ENCODE measurements around the gene C3orf38. TPM values are rescaled to one million over a fixed set of nuclear protein-coding genes. Genes with fewer than 3 reads are reported as not detected.
"Not testable (repeated sequence)": the region's sequence is repeated elsewhere in the genome, so short reads cannot be mapped to it uniquely, and the experiment has no call there.

The C3orf38 gene
- total RNA-seq, 1 experiment from 2014 or later = 38.8 TPM

DNA sequence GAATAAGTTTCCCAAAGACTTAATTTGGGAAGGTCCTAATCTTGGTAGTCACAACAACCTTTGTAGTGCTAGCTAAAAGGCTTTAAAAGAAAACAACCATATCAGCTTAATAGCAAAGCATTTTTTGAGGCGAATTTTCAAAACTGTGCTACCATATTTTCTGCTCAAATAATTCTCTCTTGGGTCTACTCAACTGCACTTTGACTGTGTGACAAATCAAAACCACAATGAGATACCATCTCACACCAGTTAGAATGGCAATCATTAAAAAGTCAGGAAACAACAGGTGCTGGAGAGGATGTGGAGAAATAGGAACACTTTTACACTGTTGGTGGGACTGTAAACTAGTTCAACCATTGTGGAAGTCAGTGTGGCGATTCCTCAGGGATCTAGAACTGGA, 31.2 kb upstream of the C3orf38 start:
- not testable (repeated sequence) for H3K9ac ChIP-seq (ENCODE audit: low read length); H3K27me3 ChIP-seq (ENCODE audit: low read length); H2AFZ ChIP-seq (ENCODE audit: low read length); H3K9me3 ChIP-seq (ENCODE audit: low read length); H3K4me1 ChIP-seq (ENCODE audit: low read length); H3K4me2 ChIP-seq (ENCODE audit: low read depth, low read length, poor library complexity, severe bottlenecking); H3K4me3 ChIP-seq (ENCODE audit: low read length); H4K20me1 ChIP-seq (ENCODE audit: insufficient read depth, low read depth, low read length); H3K27ac ChIP-seq (ENCODE audit: low read length); DNase-seq; H3K9me2 ChIP-seq (replicated peaks; ENCODE audit: insufficient read depth, low read length)
- H3K79me2 ChIP-seq (ENCODE audit: low read length) = peaks cover 88% of the 10 kb centered on the region
- H3K36me3 ChIP-seq (ENCODE audit: insufficient read depth, low read length) = peaks cover 21% of the 10 kb centered on the region

DNA sequence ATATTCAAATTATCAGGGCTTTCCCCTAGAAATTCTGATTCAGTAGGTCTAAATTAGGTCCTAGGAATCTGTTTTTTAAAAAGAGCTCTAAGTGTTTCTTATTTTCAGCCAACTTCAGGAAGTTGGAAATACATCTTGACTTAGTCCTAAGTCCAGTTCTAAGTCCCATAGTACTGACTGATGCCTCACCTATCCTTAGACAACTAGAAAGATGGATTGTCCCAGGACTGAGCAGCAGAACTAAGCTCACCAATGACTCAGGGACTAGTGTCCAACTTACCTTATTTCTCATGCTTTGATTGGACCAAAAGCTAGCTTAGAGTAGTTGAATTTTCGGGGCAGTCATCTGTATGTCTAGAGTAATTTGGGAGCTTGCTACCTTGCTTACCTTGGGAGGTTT, 26.2 kb upstream of the C3orf38 start:
- no peak for DNase-seq
- H3K4me3 ChIP-seq (ENCODE audit: low read length) = no peak overlapping the region
- H3K36me3 ChIP-seq (ENCODE audit: insufficient read depth, low read length) = peaks cover under 1% of the 10 kb centered on the region
- peaks cover 76% of the 10 kb centered on the region for H3K79me2 ChIP-seq (ENCODE audit: low read length)
- H4K20me1 ChIP-seq (ENCODE audit: insufficient read depth, low read depth, low read length) = no peaks in the 10 kb centered on the region
- no peak overlapping the region for H3K27ac ChIP-seq (ENCODE audit: low read length)
- H3K9me2 ChIP-seq (replicated peaks; ENCODE audit: insufficient read depth, low read length) = no peaks in the 10 kb centered on the region
- no peaks in the 10 kb centered on the region for H3K9me3 ChIP-seq (ENCODE audit: low read length)
- no peak overlapping the region for H2AFZ ChIP-seq (ENCODE audit: low read length)
- no peak overlapping the region for H3K9ac ChIP-seq (ENCODE audit: low read length)
- H3K4me1 ChIP-seq (ENCODE audit: low read length) = no peaks in the 10 kb centered on the region
- no peaks in the 10 kb centered on the region for H3K27me3 ChIP-seq (ENCODE audit: low read length)
- no peak overlapping the region for H3K4me2 ChIP-seq (ENCODE audit: low read depth, low read length, poor library complexity, severe bottlenecking)

DNA sequence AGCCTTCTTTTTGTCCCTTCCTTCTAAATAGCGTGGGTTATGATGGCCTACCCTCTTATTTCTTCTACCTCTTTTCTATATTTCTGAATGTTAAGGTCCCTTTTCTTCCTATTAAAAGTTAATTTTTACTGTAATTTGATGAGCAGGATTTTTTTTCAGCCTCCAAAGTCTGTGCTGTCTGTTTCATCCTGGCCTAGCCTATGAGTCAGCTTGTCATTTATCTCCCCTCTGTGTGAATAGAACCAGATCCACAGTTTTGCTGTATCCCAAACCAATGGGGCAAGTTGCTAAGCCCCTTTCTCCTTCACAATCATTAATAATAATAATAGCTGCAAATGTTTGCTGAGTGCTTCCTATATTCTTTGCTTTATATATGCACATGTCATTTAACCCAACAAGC, 18.1 kb upstream of the C3orf38 start:
- H3K36me3 ChIP-seq (ENCODE audit: insufficient read depth, low read length) = peaks cover 26% of the 10 kb centered on the region; the same call in 1 of the 2 replicates
- no peak overlapping the region for H2AFZ ChIP-seq (ENCODE audit: low read length)
- H3K27ac ChIP-seq (ENCODE audit: low read length) = no peak overlapping the region
- no peak overlapping the region for H3K9ac ChIP-seq (ENCODE audit: low read length)
- no peaks in the 10 kb centered on the region for H3K9me2 ChIP-seq (replicated peaks; ENCODE audit: insufficient read depth, low read length)
- peaks cover 8% of the 10 kb centered on the region; the same call in 1 of the 2 replicates for H3K4me1 ChIP-seq (ENCODE audit: low read length)
- DNase-seq = no peak
- H3K4me3 ChIP-seq (ENCODE audit: low read length) = no peak overlapping the region
- H3K4me2 ChIP-seq (ENCODE audit: low read depth, low read length, poor library complexity, severe bottlenecking) = no peak overlapping the region
- no peaks in the 10 kb centered on the region for H4K20me1 ChIP-seq (ENCODE audit: insufficient read depth, low read depth, low read length)
- no peaks in the 10 kb centered on the region for H3K9me3 ChIP-seq (ENCODE audit: low read length)
- no peaks in the 10 kb centered on the region for H3K27me3 ChIP-seq (ENCODE audit: low read length)
- H3K79me2 ChIP-seq (ENCODE audit: low read length) = peaks cover 68% of the 10 kb centered on the region

DNA sequence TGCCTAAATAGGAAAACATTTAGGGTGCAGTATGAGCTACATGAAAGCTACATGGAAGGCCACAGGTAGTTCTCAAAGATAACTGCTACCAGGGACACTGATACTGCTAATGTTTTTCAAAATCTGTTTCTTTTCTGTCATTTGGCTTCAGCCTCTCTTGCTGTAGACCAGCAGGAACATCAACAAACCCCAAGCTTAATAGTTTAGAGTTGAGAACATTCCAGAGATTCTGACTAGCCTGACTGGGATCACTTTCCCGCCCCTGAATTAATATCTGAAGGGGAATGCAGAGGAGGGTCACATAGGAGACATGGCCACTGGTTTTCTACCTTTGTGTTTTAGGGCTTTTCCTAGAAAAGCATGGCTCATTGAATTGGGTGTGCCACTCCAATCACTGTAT, 16.9 kb upstream of the C3orf38 start:
- no peak overlapping the region for H2AFZ ChIP-seq (ENCODE audit: low read length)
- no peak overlapping the region for H3K27ac ChIP-seq (ENCODE audit: low read length)
- no peaks in the 10 kb centered on the region for H4K20me1 ChIP-seq (ENCODE audit: insufficient read depth, low read depth, low read length)
- H3K27me3 ChIP-seq (ENCODE audit: low read length) = no peaks in the 10 kb centered on the region
- H3K9me2 ChIP-seq (replicated peaks; ENCODE audit: insufficient read depth, low read length) = no peaks in the 10 kb centered on the region
- no peak overlapping the region for H3K4me3 ChIP-seq (ENCODE audit: low read length)
- peaks cover 32% of the 10 kb centered on the region; the same call in 1 of the 2 replicates for H3K36me3 ChIP-seq (ENCODE audit: insufficient read depth, low read length)
- H3K9ac ChIP-seq (ENCODE audit: low read length) = no peak overlapping the region
- H3K9me3 ChIP-seq (ENCODE audit: low read length) = no peaks in the 10 kb centered on the region
- H3K79me2 ChIP-seq (ENCODE audit: low read length) = peaks cover 58% of the 10 kb centered on the region
- H3K4me2 ChIP-seq (ENCODE audit: low read depth, low read length, poor library complexity, severe bottlenecking) = no peak overlapping the region
- peaks cover 8% of the 10 kb centered on the region; the same call in 1 of the 2 replicates for H3K4me1 ChIP-seq (ENCODE audit: low read length)
- DNase-seq = no peak

DNA sequence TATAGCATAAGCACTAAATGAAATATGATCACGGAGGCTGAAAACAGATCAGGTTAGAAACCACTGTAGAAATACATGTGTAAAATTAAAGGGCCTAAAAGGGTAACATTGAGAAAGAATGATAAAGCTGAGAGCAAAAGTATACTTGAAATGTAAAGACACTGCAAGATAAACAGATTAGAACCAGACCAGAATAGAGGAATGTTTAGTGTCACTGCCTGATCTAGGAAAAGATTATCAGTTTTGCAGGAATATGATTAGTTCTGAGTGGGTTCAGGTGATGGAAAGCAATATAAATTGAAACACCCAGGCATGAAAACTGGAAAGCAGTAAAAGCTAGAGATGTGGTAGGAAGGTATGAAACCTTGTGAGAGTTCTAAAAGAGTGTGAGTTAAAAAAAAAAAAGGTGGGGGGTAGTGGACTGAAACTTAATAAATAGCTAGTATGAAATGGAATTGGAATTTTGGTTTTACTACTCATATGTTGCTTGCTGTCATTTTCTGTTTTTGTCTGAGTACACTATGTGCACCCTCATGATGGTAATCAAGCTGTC, 16.0 kb upstream of the C3orf38 start:
- Histone ChIP-seq H3K9me3 (ENCODE audit: low read length) (no peaks in the 10 kb centered on the region), H3K27ac (ENCODE audit: low read length) (no peak overlapping the region), H3K36me3 (ENCODE audit: insufficient read depth, low read length) (peaks cover 36% of the 10 kb centered on the region; the same call in 1 of the 2 replicates), H3K9me2 (replicated peaks; ENCODE audit: insufficient read depth, low read length) (no peaks in the 10 kb centered on the region), H4K20me1 (ENCODE audit: insufficient read depth, low read depth, low read length) (no peaks in the 10 kb centered on the region), H3K4me1 (ENCODE audit: low read length) (peaks cover 8% of the 10 kb centered on the region; the same call in 1 of the 2 replicates), H3K79me2 (ENCODE audit: low read length) (peaks cover 54% of the 10 kb centered on the region), H3K9ac (ENCODE audit: low read length) (no peak overlapping the region), H3K27me3 (ENCODE audit: low read length) (no peaks in the 10 kb centered on the region), H3K4me3 (ENCODE audit: low read length) (no peak overlapping the region), H3K4me2 (ENCODE audit: low read depth, low read length, poor library complexity, severe bottlenecking) (no peak overlapping the region), H2AFZ (ENCODE audit: low read length) (no peak overlapping the region)
- no peak for DNase-seq

DNA sequence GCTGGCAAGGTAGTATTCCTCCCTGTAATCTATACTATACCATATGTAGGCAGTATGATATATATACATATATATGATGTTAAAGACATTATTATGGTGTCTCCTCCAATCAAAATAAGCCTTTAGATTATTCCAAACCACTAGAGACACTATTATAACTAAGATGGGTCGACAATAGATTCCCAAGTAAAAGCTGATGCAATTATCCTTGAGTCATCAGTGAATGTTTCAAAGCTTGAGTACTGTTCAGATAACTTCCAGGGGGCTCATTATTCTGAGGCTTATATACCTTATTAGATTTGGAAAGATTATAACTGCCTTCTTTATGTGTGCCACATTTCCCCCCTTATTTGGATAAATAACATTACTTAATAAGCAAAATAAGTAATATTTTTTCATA, 11.9 kb upstream of the C3orf38 start:
- no peaks in the 10 kb centered on the region; the same call in 1 of the 2 replicates for H3K4me1 ChIP-seq (ENCODE audit: low read length)
- H3K4me3 ChIP-seq (ENCODE audit: low read length) = no peak overlapping the region
- H3K9ac ChIP-seq (ENCODE audit: low read length) = no peak overlapping the region
- H3K4me2 ChIP-seq (ENCODE audit: low read depth, low read length, poor library complexity, severe bottlenecking) = no peak overlapping the region
- no peaks in the 10 kb centered on the region for H3K9me3 ChIP-seq (ENCODE audit: low read length)
- H3K9me2 ChIP-seq (replicated peaks; ENCODE audit: insufficient read depth, low read length) = no peaks in the 10 kb centered on the region
- H4K20me1 ChIP-seq (ENCODE audit: insufficient read depth, low read depth, low read length) = no peaks in the 10 kb centered on the region
- no peaks in the 10 kb centered on the region for H3K27me3 ChIP-seq (ENCODE audit: low read length)
- H3K27ac ChIP-seq (ENCODE audit: low read length) = no peak overlapping the region
- peaks cover 34% of the 10 kb centered on the region for H3K79me2 ChIP-seq (ENCODE audit: low read length)
- H2AFZ ChIP-seq (ENCODE audit: low read length) = no peak overlapping the region
- peaks cover 44% of the 10 kb centered on the region; the same call in 1 of the 2 replicates for H3K36me3 ChIP-seq (ENCODE audit: insufficient read depth, low read length)
- no peak for DNase-seq

DNA sequence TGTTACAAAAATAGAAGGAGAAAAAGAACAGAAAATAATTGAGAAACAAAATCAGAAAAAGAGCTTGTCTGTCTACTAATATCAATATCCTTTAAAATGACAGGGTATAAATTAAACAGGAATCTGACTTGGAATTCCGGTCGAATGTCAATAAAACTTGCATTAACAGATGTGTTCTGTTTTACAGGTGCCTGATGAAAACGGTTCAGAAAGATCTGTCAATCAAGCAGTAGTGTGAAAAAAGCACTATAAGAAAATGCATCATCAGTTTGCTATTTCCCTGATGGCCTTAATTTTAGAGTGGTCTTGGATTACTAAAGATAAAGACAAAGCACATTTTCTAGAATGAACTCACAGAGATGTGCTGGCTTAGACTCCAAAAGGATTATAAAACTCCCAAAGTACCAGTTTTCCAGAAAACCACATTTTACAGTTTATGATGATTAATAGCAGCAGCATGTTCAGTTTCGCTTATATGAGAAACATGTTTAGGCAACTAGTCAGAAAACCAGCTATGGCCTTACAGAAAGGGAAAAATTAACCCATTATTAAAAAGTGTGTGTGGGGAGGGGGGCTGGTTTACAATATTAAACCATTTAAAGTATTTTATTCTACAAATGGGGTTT, 8.2 kb upstream of the C3orf38 start:
- H3K36me3 ChIP-seq (ENCODE audit: insufficient read depth, low read length) = peaks cover 28% of the 10 kb centered on the region; the same call in 1 of the 2 replicates
- H3K27ac ChIP-seq (ENCODE audit: low read length) = no peak overlapping the region
- H3K27me3 ChIP-seq (ENCODE audit: low read length) = no peaks in the 10 kb centered on the region
- no peaks in the 10 kb centered on the region for H4K20me1 ChIP-seq (ENCODE audit: insufficient read depth, low read depth, low read length)
- H3K9me3 ChIP-seq (ENCODE audit: low read length) = no peaks in the 10 kb centered on the region
- no peak overlapping the region for H3K9ac ChIP-seq (ENCODE audit: low read length)
- no peak overlapping the region for H3K4me2 ChIP-seq (ENCODE audit: low read depth, low read length, poor library complexity, severe bottlenecking)
- no peak overlapping the region for H3K4me3 ChIP-seq (ENCODE audit: low read length)
- peaks cover 2% of the 10 kb centered on the region; the same call in 1 of the 2 replicates for H3K4me1 ChIP-seq (ENCODE audit: low read length)
- H3K79me2 ChIP-seq (ENCODE audit: low read length) = peaks cover 40% of the 10 kb centered on the region
- no peak for DNase-seq
- no peaks in the 10 kb centered on the region for H3K9me2 ChIP-seq (replicated peaks; ENCODE audit: insufficient read depth, low read length)
- H2AFZ ChIP-seq (ENCODE audit: low read length) = no peak overlapping the region

DNA sequence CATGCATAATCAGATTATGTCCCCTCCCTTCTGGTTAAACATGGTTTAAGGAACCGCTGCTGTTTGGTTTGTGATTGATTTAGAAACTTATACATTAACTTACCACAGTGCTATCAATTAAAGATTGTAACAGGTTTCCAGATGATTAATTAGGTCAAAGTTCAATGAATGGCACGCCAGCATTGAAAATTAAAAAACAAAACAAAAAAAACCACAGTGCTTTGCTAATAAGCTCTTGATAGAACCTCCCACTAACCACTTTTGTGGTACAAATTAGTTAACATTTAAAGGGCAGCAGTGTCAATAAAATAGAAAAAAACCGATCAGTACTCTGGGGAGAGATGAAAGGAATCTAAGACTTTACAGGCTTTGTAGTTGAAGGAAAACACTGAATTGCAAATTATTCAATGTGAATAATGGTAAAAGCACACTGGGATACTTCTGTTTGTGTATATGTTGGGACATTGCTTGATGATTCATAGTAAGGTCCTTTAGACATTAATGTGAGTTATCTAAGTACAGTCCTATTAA, 7.6 kb upstream of the C3orf38 start:
- no peak overlapping the region for H3K4me3 ChIP-seq (ENCODE audit: low read length)
- H3K4me2 ChIP-seq (ENCODE audit: low read depth, low read length, poor library complexity, severe bottlenecking) = no peak overlapping the region
- no peaks in the 10 kb centered on the region for H3K9me2 ChIP-seq (replicated peaks; ENCODE audit: insufficient read depth, low read length)
- H3K9ac ChIP-seq (ENCODE audit: low read length) = no peak overlapping the region
- H3K27me3 ChIP-seq (ENCODE audit: low read length) = no peaks in the 10 kb centered on the region
- H3K4me1 ChIP-seq (ENCODE audit: low read length) = peaks cover 7% of the 10 kb centered on the region
- DNase-seq = no peak
- peaks cover 45% of the 10 kb centered on the region for H3K79me2 ChIP-seq (ENCODE audit: low read length)
- H3K36me3 ChIP-seq (ENCODE audit: insufficient read depth, low read length) = peaks cover 27% of the 10 kb centered on the region; the same call in 1 of the 2 replicates
- no peak overlapping the region for H2AFZ ChIP-seq (ENCODE audit: low read length)
- no peak overlapping the region for H3K27ac ChIP-seq (ENCODE audit: low read length)
- no peaks in the 10 kb centered on the region for H3K9me3 ChIP-seq (ENCODE audit: low read length)
- no peaks in the 10 kb centered on the region for H4K20me1 ChIP-seq (ENCODE audit: insufficient read depth, low read depth, low read length)

Data from Karpas-422 (cell line).